Lower leg skin (tissue), 3 donors: ENCODE measurements around the gene RAB15.

ENCODE experiments used
- CTCF ChIP-seq, 3 donors: fragments of 450-650 bp; IDR thresholded peaks; one replicate each; pipeline ENCODE4 v1.5.1; 2016; ENCODE audit warnings: antibody characterized with exemption in 3 of 3, mild to moderate bottlenecking in 3 of 3, moderate library complexity in 2 of 3
- POLR2A ChIP-seq, 2 donors: fragments of 450-650 bp; IDR thresholded peaks; one replicate each; pipeline ENCODE4 v1.6.1; 2016 to 2017; ENCODE audit warnings: antibody characterized with exemption in 2 of 2, mild to moderate bottlenecking in 1 of 2, moderate library complexity in 1 of 2

GRCh38 chr14:64940336-64940910 lies 31.7 kb downstream of the RAB15 start:
- no peak for TF ChIP-seq POLR2A (IDR thresholded peaks at IDR 0.05)
- TF ChIP-seq CTCF (IDR thresholded peaks at IDR 0.05) = no peak
